ENCODE results near the gene FGFR3. TPM values are rescaled to one million over a fixed set of nuclear protein-coding genes. Genes with fewer than 3 reads are reported as not detected.

The FGFR3 gene
- total and polyA plus RNA-seq, 10 of the 15 experiments (the other 5 are each of a cell fraction or from before 2014, with no cell fraction given), result 0.05 to 0.33 (median 0.18) TPM; not detected in 6

DNA sequence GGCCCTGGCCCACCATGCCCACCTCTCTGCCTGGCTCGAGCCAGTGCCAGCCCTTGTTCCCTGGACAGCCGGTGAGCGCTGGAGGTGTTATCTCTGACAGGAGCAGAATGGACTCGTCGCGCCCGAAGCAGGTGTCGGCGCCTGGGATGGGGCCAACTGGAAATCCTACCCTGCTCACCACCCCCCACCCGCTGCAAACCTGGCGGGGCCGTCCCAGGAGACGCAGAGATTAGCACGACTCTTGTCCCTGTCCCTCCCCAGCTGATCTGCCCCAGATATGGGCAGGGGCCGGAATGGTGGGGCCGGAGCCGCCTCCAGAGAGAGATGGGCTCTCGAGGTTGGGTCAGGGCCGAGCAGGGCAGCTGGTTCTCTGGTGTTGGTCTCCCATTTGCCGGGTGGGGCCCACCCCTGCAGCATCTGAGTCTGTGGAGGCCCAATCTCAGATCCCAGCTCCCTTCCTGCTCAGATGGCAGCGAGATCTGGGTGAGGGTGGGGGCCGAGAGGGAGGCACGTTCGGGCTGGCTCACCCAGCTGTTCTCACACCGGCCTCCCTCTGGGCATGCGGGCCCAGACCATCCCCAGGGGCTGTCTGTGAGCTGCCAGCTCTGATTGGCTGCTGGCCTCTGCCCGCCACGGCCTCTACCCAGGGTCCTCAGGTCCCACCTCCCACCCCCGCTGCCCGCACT lies 20.1 kb upstream of the FGFR3 start:
- Histone ChIP-seq H4K20me1 (ENCODE audit: control insufficient read depth, insufficient read depth) (no peaks in the 10 kb centered on the region), H3K36me3 (ENCODE audit: control insufficient read depth in 2 of 2, insufficient read depth in 2 of 2, low read length in 1 of 2) (no peaks in the 10 kb centered on the region), H3K79me2 (ENCODE audit: control insufficient read depth, insufficient read depth, low read length) (no peaks in the 10 kb centered on the region), H3K4me2 (ENCODE audit: control insufficient read depth, insufficient read depth) (no peak overlapping the region), H2AFZ (ENCODE audit: control insufficient read depth, low read depth, low read length) (no peak overlapping the region), H3K9me3 (replicated peaks; ENCODE audit: control insufficient read depth, insufficient read depth, low read length) (no peaks in the 10 kb centered on the region), H3K4me1 (ENCODE audit: control insufficient read depth, insufficient read depth, low read length) (peaks cover 9% of the 10 kb centered on the region), H3K9ac (ENCODE audit: control insufficient read depth, insufficient read depth, low read length) (no peak overlapping the region), H3K27me3 (replicated peaks in 1 of 2; ENCODE audit: control insufficient read depth in 2 of 2, insufficient read depth in 2 of 2, low read length in 1 of 2) (peaks cover 3% of the 10 kb centered on the region in 2 experiments; a peak in 3 of 4 replicates), H3K4me3 (no peak overlapping the region), H3K27ac (ENCODE audit: control insufficient read depth, insufficient read depth) (no peak overlapping the region)
- RAD21 ChIA-PET (ENCODE audit: unreplicated experiment), result interaction anchor here (1.1 kb wide), 1 partner anchor 35 kb away, joined by 3 read pairs; no protein-coding TSS in a partner anchor
- intact Hi-C loops (cut with micrococcal nuclease; ENCODE audit: unreplicated experiment), result no loop called here
- DNase-seq (ENCODE audit: low read depth, low spot score) (no peak), ATAC-seq (peak; percentile 32), FAIRE-seq (no peak)
- no TSS peak for BruUV-seq (replicated peaks)
- TF ChIP-seq RFX5 (IDR thresholded peaks at IDR 0.05; ENCODE audit: low read depth, low read length) (no peak), POLR2AphosphoS5 (IDR thresholded peaks at IDR 0.05; ENCODE audit: low read length) (no peak), RBBP5 (conservative IDR thresholded peaks at IDR 0.05) (no peak), BHLHE40 (IDR thresholded peaks at IDR 0.05; ENCODE audit: borderline replicate concordance in 1 of 2, low read depth in 2 of 2, low read length in 1 of 2) (peak in 1 of 2 experiments; percentile 16; a peak in 1 of 4 replicates), MYB (IDR thresholded peaks at IDR 0.05; ENCODE audit: borderline replicate concordance, low read depth, low read length) (no peak), NFYB (IDR thresholded peaks at IDR 0.05; ENCODE audit: insufficient read depth, low read depth, low read length) (0 out of 2 replicates have a peak, but pooled peaks have one; percentile 35), NR2C1 (IDR thresholded peaks at IDR 0.05) (no peak)
- TF ChIP-seq, protein P1, sequence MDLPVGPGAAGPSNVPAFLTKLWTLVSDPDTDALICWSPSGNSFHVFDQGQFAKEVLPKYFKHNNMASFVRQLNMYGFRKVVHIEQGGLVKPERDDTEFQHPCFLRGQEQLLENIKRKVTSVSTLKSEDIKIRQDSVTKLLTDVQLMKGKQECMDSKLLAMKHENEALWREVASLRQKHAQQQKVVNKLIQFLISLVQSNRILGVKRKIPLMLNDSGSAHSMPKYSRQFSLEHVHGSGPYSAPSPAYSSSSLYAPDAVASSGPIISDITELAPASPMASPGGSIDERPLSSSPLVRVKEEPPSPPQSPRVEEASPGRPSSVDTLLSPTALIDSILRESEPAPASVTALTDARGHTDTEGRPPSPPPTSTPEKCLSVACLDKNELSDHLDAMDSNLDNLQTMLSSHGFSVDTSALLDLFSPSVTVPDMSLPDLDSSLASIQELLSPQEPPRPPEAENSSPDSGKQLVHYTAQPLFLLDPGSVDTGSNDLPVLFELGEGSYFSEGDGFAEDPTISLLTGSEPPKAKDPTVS (IDR thresholded peaks at IDR 0.05; ENCODE audit: low read depth, low read length), result no peak
- in situ Hi-C loops (cut with MboI), result no loop called here
- POLR2A ChIA-PET, result no interaction called here
- CTCF ChIA-PET, result interaction anchor here (0.8 to 1.2 kb wide), 2 partner anchors 37 to 129 kb away, joined by 3 read pairs; no protein-coding TSS in a partner anchor
- SMC1A ChIA-PET (ENCODE audit: uncharacterized antibody, unreplicated experiment), result no interaction called here
- 29% methylated on average over 26 of the region's 30 CpGs for WGBS (ENCODE audit: insufficient coverage, insufficient replicate concordance, low lambda C conversion rate, missing lambda C conversion rate)
